Epithelial cell of umbilical artery (primary cell): Measurements from ENCODE around the gene SNUPN. TPM values are rescaled to one million over a fixed set of nuclear protein-coding genes. Genes with fewer than 3 reads are reported as not detected.

Experiments
- total RNA-seq: library from RNA; depleted of rRNA; stranded (reverse); fragments of >200 nt; gene quantifications from 2 replicates; pipeline ENCODE4 v1.2.3, GENCODE V29; 2014

Gene SNUPN
- 24.4 and 28.1 TPM in 2 replicates for total RNA-seq

GRCh38 chr15:75625542-75626347, at the start of gene SNUPN:
SNUPN (minus strand) TSS chr15:75625725; CDS start chr15:75621051, 4,674 bp downstream.

GRCh38 chr15:75647370-75648155, 22.0 kb upstream of the SNUPN start, which contains the start of gene SNX33:
SNX33 (plus strand) TSS chr15:75647912; CDS start chr15:75649103, 1,191 bp downstream.

DNA sequence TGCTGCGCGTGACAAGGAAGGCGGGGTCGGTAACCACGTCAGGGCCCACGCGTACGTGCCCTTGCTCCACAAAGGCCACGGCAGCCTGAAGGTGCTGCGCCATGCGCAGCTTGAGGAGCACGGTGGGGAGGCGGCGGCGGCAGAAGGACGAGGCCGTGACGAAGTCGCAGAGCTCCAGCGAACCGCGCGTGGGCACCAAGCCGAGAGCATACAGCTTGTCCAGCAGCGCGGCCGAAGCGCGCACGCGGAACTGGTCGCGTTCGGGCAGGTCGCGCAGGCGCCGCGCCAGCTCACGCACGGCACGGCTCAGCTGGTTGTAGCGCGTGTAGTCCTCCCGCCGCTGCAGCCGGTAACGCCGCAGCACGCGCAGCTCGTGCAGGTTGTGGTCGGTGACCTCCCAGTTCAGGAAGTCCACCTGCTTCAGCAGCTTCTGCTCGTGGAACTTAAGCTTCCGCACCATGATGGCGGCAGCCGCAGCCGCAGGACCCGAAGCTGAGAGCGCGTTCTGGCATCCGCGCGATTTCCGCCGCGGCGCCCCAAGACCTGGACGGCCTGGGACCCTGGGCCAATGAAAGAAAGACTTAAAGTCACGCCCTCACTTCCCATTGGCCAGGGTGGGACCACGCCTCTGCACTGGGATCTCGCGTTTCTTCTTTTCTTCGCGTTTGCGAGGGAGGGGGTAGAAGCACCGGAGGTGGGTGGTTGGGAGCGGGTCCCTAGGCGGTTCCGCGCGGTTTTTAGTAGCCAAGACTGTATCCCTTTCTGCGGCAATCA, 14.4 kb upstream of the SNUPN start, which contains the start of gene IMP3:
Gene IMP3 (minus strand): TSS at position 516 of the 774 bp plus-strand sequence. CDS start 56 bp downstream, at position 460.

GRCh38 chr15:75578948-75579920, 46.3 kb downstream of the SNUPN start, which contains the start of gene PTPN9:
PTPN9 (minus strand) TSS chr15:75579315; CDS start chr15:75578776, 539 bp downstream.

Other genes starting within 250 kb of the SNUPN start
- gene SIN3A, start 174.0 kb downstream of the SNUPN start, total RNA-seq, result 14.6 and 22.9 TPM in 2 replicates
- 15.3 and 15.7 TPM in 2 replicates for gene PTPN9, start 46.4 kb downstream of the SNUPN start, total RNA-seq
- 96.5 and 103 TPM in 2 replicates for gene IMP3, start 14.5 kb upstream of the SNUPN start, total RNA-seq
- 4.0 and 4.5 TPM in 2 replicates for gene SNX33, start 22.2 kb upstream of the SNUPN start, total RNA-seq
- 0.32 and 1.2 TPM in 2 replicates for gene CSPG4, start 87.1 kb upstream of the SNUPN start, total RNA-seq
- 41.9 and 57.1 TPM in 2 replicates for gene UBE2Q2, start 217.7 kb upstream of the SNUPN start, total RNA-seq